Keratinocyte (primary cell): Measurements from ENCODE around the gene RBBP4.

Experiments used
- EZH2 ChIP-seq: IDR thresholded peaks from one replicate; pipeline ENCODE4 v1.6.1; 2012; ENCODE audit warnings: inconsistent platforms, mild to moderate bottlenecking, low read length, moderate library complexity
- TF ChIP-seq, protein P1 (sequence below), 3 experiments: IDR thresholded peaks in 1 of 3; conservative IDR thresholded peaks in 1 of 3; optimal IDR thresholded peaks in 1 of 3; 2 replicates in 2 of 3; 3 replicates in 1 of 3; pipeline versions ENCODE3 to v1.5.1; 2011; ENCODE audit warnings: low read length in 3 of 3, mild to moderate bottlenecking in 3 of 3, moderate library complexity in 2 of 3, control low read depth in 1 of 3, inconsistent platforms in 1 of 3; ENCODE audit not compliant: insufficient read depth in 2 of 3; ENCODE audit errors: extremely low read depth in 1 of 3

- TF ChIP-seq, protein P1, sequence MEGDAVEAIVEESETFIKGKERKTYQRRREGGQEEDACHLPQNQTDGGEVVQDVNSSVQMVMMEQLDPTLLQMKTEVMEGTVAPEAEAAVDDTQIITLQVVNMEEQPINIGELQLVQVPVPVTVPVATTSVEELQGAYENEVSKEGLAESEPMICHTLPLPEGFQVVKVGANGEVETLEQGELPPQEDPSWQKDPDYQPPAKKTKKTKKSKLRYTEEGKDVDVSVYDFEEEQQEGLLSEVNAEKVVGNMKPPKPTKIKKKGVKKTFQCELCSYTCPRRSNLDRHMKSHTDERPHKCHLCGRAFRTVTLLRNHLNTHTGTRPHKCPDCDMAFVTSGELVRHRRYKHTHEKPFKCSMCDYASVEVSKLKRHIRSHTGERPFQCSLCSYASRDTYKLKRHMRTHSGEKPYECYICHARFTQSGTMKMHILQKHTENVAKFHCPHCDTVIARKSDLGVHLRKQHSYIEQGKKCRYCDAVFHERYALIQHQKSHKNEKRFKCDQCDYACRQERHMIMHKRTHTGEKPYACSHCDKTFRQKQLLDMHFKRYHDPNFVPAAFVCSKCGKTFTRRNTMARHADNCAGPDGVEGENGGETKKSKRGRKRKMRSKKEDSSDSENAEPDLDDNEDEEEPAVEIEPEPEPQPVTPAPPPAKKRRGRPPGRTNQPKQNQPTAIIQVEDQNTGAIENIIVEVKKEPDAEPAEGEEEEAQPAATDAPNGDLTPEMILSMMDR (optimal IDR thresholded peaks at IDR 0.05 in 1 of 3, IDR thresholded peaks at IDR 0.05 in 1 of 3, conservative IDR thresholded peaks at IDR 0.05 in 1 of 3; ENCODE audit: extremely low read depth in 1 of 3, insufficient read depth in 2 of 3, low read length in 3 of 3) = no peak
- no peak for TF ChIP-seq EZH2
Observed at GRCh38 chr1:32702599-32703478, 51.8 kb downstream of the RBBP4 start, which contains the start of gene SYNC.
